CD4-positive, alpha-beta T cell treated with Interleukin-1 beta for 1 hour (primary cell): ENCODE measurements around the gene TM9SF4.
"Not testable (repeated sequence)": the region's sequence is repeated elsewhere in the genome, so short reads cannot be mapped to it uniquely, and the experiment has no call there.

ENCODE experiments used
- DNase-seq, 2 donors: peaks; one replicate each; pipeline ENCODE4 v3.0.0-alpha.2; 2020 to 2022

The TM9SF4 gene

GRCh38 chr20:32190616-32191415, 81.3 kb downstream of the TM9SF4 start:
- no peak for DNase-seq

- DNase-seq = no peak
Measured at GRCh38 chr20:32191422-32191821, 81.9 kb downstream of the TM9SF4 start.

GRCh38 chr20:32191873-32192272, 82.4 kb downstream of the TM9SF4 start:
- no peak for DNase-seq

- no peak for DNase-seq
Measured at GRCh38 chr20:32192698-32193097, 83.2 kb downstream of the TM9SF4 start.

- not testable (repeated sequence) for DNase-seq
Measured at GRCh38 chr20:32193336-32193735, 83.8 kb downstream of the TM9SF4 start.

GRCh38 chr20:32193996-32194395, 84.5 kb downstream of the TM9SF4 start:
- no peak for DNase-seq

- DNase-seq = no peak
Measured at GRCh38 chr20:32195581-32195980, 86.1 kb downstream of the TM9SF4 start.

- not testable (repeated sequence) for DNase-seq
Measured at GRCh38 chr20:32196613-32197012, 87.1 kb downstream of the TM9SF4 start.

GRCh38 chr20:32197136-32197535, 87.6 kb downstream of the TM9SF4 start:
- not testable (repeated sequence) for DNase-seq

GRCh38 chr20:32199006-32199405, 89.5 kb downstream of the TM9SF4 start:
- no peak for DNase-seq

GRCh38 chr20:32201296-32201976, 91.9 kb downstream of the TM9SF4 start:
- DNase-seq = no peak

GRCh38 chr20:32201977-32202363, 92.5 kb downstream of the TM9SF4 start:
- no peak for DNase-seq

GRCh38 chr20:32203356-32204204, 94.1 kb downstream of the TM9SF4 start:
- no peak for DNase-seq

- no peak for DNase-seq
Measured at GRCh38 chr20:32204205-32205109, 94.9 kb downstream of the TM9SF4 start.

GRCh38 chr20:32205110-32205842, 95.8 kb downstream of the TM9SF4 start:
- DNase-seq = no peak

GRCh38 chr20:32205843-32206759, 96.6 kb downstream of the TM9SF4 start:
- no peak for DNase-seq

- peak in 1 of 2 donors; percentile 13 for DNase-seq
Measured at GRCh38 chr20:32206760-32207625, 97.5 kb downstream of the TM9SF4 start.

- DNase-seq = peak; percentile 90 to 92
Measured at GRCh38 chr20:32207626-32208498, 98.3 kb downstream of the TM9SF4 start, which contains the start of the genes PLAGL2 and POFUT1. PLAGL2 (minus strand) TSS chr20:32207743; CDS start chr20:32202178, 5,565 bp downstream. POFUT1 (plus strand) TSS chr20:32207880; CDS start chr20:32207942, 62 bp downstream.
